Adrenal gland (tissue), 12 donors: Measurements from ENCODE around the gene NPBWR2. TPM values are rescaled to one million over a fixed set of nuclear protein-coding genes. Genes with fewer than 3 reads are reported as not detected.

ENCODE experiments used
- DNase-seq, 7 donors: peaks; one replicate each; pipeline ENCODE4 v3.0.0-alpha.2; 2019 to 2020
- H3K27ac ChIP-seq, 5 donors: fragments of 200-600 bp; sonication (generic) in 4 of 5; 1 replicate in 3 of 5; 2 replicates in 2 of 5; pipeline versions ENCODE4 v1.5.1 to v1.8.0; 2016 to 2020; ENCODE audit warnings: mild to moderate bottlenecking in 1 of 5
- H3K27me3 ChIP-seq: fragments of 200-600 bp; 2 replicates; pipeline ENCODE4 v1.8.0; 2021
- H3K36me3 ChIP-seq, 2 donors: fragments of 200-600 bp; replicated peaks in 1 of 2; 1 replicate in 1 of 2; 2 replicates in 1 of 2; pipeline versions ENCODE4 v1.5.1 to v1.8.0; 2018 to 2022
- H3K4me1 ChIP-seq, 2 donors: fragments of 200-600 bp; replicated peaks in 1 of 2; 1 replicate in 1 of 2; 2 replicates in 1 of 2; pipeline versions ENCODE4 v1.5.1 to v1.8.0; 2018 to 2021
- H3K4me3 ChIP-seq, 4 donors: fragments of 200-600 bp; sonication (generic) in 3 of 4; one replicate each; pipeline ENCODE4 v1.5.1; 2016 to 2018
- H3K9me3 ChIP-seq, 3 donors: fragments of 200-600 bp; sonication (generic) in 1 of 3; replicated peaks in 1 of 3; 1 replicate in 2 of 3; 2 replicates in 1 of 3; pipeline versions ENCODE4 v1.5.1 to v1.8.0; 2016 to 2021
- POLR2A ChIP-seq, 2 donors: fragments of 450-650 bp; IDR thresholded peaks; one replicate each; pipeline ENCODE4 v1.6.1; 2017; ENCODE audit warnings: antibody characterized with exemption in 2 of 2, mild to moderate bottlenecking in 2 of 2, moderate library complexity in 1 of 2
- WGBS, 4 donors: extraction: QIAGEN DNeasy Blood & Tissue Kit in 2 of 4; methylation state at CpG; one replicate each; pipeline versions ENCODE4 v1.1.5 to v1.1.7; 2013 to 2017; 5-methylcytosine and 5-hydroxymethylcytosine counted together
- intact Hi-C, 2 donors: fragments of 100-400 bp; cut with DNase I; formaldehyde crosslinking; loops; one replicate each; pipeline versions ENCODE4 v1.14.1 to v1.15.0; 2022 to 2023
- polyA plus RNA-seq, 3 donors: library from polyadenylated mRNA; stranded (reverse); fragments of 200-250 nt in 2 of 3; fragments of 350-450 nt in 1 of 3; fragmentation: Illumina TruSeq in 1 of 3; extraction: RNeasy Lipid Tissue Mini Kit (QIAGEN cat#74804) in 1 of 3; gene quantifications; one replicate each; pipeline ENCODE4 v1.2.3, GENCODE V29; 2013 to 2014
- total RNA-seq, 9 donors: library from RNA; depleted of rRNA in 4 of 9; stranded (reverse); fragments of >200 nt in 4 of 9; fragments of 120-200 nt in 1 of 9; fragmentation: NEBNext Ultra II Directional in 1 of 9; extraction: Animal tissue kit (Norgen Biotek cat#: 25700) in 1 of 9; gene quantifications; one replicate each; pipeline versions ENCODE4 v1.1.0 to v1.2.4, GENCODE V29; 2013 to 2023
- TF ChIP-seq, protein P1 (sequence below), 6 experiments: fragments of 450-650 bp in 4 of 6; fragments of 200-600 bp in 2 of 6; sonication (generic) in 1 of 6; IDR thresholded peaks; 1 replicate in 5 of 6; 2 replicates in 1 of 6; pipeline versions ENCODE4 v1.5.1 to v1.8.0; 2016 to 2021; ENCODE audit warnings: antibody characterized with exemption in 6 of 6, mild to moderate bottlenecking in 2 of 6, moderate library complexity in 1 of 6
- donor health status: healthy with polysubstance abuse.
- donor health status: Bipolar disorder and iron deficiency.
- donor health status: DM: yes; HTN: yes; CAD: no.
- donor health status: DM: no; HTN: no; CAD: no.
- donor health status: DM: no; HTN: no; CAD: no.
- donor health status: DM: yes; HTN: yes; CAD: no.

The NPBWR2 gene
- total and polyA plus RNA-seq, 12 donors: 0.18 to 0.42 (median 0.33) TPM; not detected in 8

DNA sequence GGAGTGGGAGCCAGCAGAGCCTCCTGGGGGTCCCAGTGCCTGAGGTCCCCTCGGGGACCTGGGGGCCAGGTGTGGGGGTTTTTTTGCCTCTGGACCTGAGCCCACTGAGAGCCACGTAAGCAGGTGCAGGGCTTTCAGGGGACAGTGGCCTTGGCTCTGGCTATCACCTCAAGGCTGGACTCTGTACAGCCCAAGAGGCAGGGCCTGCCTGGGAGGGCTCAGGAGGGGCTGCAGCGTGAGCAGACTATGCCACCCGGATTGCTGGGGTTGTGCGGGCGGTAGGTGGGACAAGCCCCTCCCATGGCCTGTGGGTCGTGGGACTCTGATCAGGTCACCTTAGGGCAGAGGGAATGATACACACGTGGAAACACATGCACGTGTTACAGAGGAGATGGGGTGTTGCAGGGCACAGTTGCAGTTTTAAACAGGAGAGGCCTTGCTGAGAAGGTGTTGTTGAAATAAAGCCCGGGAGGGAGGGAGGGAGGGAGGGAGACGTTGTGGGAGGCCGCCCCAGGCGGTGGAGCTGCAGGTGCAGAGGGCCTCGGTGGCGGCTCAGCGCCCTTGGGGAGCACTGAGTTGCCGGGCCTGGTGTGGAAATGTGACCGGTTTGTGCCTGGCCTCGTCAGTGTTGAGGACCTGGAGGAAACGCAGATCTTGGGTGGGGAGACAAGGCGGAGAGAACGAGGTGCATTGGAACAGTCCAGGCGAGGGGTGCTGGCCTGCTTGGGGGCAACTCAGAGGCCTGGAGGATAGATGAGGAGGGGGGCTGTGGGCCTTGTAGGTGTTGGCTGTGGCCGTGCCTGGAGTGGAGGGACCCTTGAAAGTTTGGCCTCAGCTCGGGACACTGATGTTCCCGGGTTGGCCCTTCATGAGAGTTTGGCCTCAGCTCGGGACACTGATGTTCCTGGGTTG is 42.0 kb downstream of the NPBWR2 start:
- TF ChIP-seq, protein P1, sequence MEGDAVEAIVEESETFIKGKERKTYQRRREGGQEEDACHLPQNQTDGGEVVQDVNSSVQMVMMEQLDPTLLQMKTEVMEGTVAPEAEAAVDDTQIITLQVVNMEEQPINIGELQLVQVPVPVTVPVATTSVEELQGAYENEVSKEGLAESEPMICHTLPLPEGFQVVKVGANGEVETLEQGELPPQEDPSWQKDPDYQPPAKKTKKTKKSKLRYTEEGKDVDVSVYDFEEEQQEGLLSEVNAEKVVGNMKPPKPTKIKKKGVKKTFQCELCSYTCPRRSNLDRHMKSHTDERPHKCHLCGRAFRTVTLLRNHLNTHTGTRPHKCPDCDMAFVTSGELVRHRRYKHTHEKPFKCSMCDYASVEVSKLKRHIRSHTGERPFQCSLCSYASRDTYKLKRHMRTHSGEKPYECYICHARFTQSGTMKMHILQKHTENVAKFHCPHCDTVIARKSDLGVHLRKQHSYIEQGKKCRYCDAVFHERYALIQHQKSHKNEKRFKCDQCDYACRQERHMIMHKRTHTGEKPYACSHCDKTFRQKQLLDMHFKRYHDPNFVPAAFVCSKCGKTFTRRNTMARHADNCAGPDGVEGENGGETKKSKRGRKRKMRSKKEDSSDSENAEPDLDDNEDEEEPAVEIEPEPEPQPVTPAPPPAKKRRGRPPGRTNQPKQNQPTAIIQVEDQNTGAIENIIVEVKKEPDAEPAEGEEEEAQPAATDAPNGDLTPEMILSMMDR (IDR thresholded peaks at IDR 0.05): no peak
- no peak for TF ChIP-seq POLR2A (IDR thresholded peaks at IDR 0.05)
- H3K4me3 ChIP-seq: no peak overlapping the region
- H3K36me3 ChIP-seq: no peaks in the 10 kb centered on the region
- intact Hi-C loops: no loop called here
- H3K4me1 ChIP-seq: peaks cover 20 to 26% of the 10 kb centered on the region in 2 donors
- 54 to 60% (median 58%) methylated on average over 18 to 27 of the region's 27 CpGs for WGBS, 4 donors
- H3K27ac ChIP-seq: no peak overlapping the region
- no peaks in the 10 kb centered on the region for H3K9me3 ChIP-seq
- no peak for DNase-seq
- no peaks in the 10 kb centered on the region for H3K27me3 ChIP-seq

DNA sequence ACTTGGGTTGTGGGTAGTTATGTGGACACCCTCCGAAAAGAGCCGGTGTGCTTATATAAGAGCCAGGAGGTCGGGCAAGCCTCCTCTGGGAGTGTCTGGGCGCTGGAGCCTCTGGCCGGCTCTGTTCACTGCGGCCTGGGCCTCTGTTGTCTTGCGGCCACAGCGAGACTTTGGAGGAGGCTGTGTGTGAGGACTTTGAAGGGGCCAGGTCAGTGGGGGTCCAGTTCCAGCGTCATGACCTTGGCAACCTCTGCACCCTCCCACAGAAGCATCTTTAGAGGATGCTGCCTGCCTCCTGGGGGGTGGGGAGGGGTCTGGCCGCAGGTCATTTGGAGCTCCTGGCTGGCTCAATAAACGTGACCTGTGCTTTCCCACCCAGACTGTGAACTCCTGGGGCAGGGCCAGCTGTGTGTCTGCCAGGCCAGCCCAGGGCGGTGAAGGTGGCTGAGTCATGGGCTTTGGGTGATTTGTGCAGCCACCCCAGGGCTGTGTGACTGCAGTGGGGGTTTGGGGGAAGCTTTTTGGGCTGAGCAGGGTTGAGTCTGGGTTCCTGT is 43.1 kb downstream of the NPBWR2 start:
- WGBS, 4 donors: 11 to 34% (median 20%) methylated on average over 9 to 12 of the region's 12 CpGs
- Histone ChIP-seq H3K4me3 (peak overlapping the region in 1 of 4 donors; percentile 93), H3K27ac (peak overlapping the region; percentile 19 to 79 (median 54)), H3K27me3 (no peaks in the 10 kb centered on the region), H3K9me3 (no peaks in the 10 kb centered on the region), H3K4me1 (peaks cover 20 to 26% of the 10 kb centered on the region in 2 donors), H3K36me3 (no peaks in the 10 kb centered on the region)
- intact Hi-C loops: no loop called here
- peak; percentile 72 to 87 (median 86) for DNase-seq
- TF ChIP-seq POLR2A (IDR thresholded peaks at IDR 0.05): peak in 1 of 2 donors; percentile 17
- TF ChIP-seq, protein P1 (IDR thresholded peaks at IDR 0.05): no peak

DNA sequence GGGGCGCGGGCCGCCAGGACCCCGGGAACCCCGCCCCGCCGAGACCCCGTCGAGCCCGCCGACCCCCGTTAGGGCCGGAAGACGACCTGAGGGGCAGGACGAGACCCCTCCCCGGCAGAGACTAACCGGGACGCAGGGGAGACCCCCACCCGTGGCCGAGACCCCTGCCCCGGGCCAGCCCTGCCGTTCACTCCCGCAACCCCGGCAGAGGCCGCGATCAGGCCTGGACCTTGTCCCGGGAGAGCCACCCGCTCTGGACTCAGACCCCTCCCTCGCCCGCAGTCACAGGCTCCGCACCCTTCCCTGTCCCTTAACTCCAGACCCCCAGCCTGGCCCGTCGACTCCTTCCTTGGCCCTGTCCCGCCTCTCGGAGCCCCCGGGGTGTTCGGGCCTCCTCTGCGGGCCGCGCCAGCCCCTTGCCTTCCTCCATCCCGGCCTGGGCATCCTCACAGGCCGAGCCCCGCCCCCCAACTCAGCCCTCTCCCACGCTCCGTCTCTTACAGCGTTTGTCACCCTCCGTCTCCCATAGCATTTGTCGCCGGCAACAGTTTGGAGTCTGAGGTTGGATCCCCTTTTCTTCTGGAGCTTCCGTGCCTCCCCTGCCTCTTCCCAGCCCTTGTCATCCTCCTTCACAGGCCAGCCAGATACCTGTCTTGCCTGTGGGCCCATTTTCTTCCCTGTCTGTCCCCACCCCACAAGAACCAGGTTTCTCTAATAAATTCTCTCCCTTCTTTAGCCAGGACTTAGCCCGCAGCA is 43.8 kb downstream of the NPBWR2 start:
- intact Hi-C loops: no loop called here
- H3K36me3 ChIP-seq: no peaks in the 10 kb centered on the region
- peak overlapping the region; percentile 19 to 79 (median 66) for H3K27ac ChIP-seq
- H3K9me3 ChIP-seq: no peaks in the 10 kb centered on the region
- peaks cover 20 to 26% of the 10 kb centered on the region in 2 donors for H3K4me1 ChIP-seq
- peak in 5 of 7 donors; percentile 41 to 71 (median 44) for DNase-seq
- H3K27me3 ChIP-seq: no peaks in the 10 kb centered on the region
- TF ChIP-seq POLR2A (IDR thresholded peaks at IDR 0.05): no peak
- TF ChIP-seq, protein P1 (IDR thresholded peaks at IDR 0.05): no peak
- WGBS, 4 donors: 1 to 3% (median 2%) methylated on average over 30 to 51 of the region's 51 CpGs
- H3K4me3 ChIP-seq: peak overlapping the region; percentile 30 to 93 (median 67)
